ENCODE results near the gene LBX1. TPM values are rescaled to one million over a fixed set of nuclear protein-coding genes. Genes with fewer than 3 reads are reported as not detected.
"Not testable (repeated sequence)": the region's sequence is repeated elsewhere in the genome, so short reads cannot be mapped to it uniquely, and the experiment has no call there.

The LBX1 gene
- total RNA-seq, 2 experiments from 2014 or later = not detected

- H3K27ac Mint-ChIP-seq; DNase-seq; H3K36me3 Mint-ChIP-seq (ENCODE audit: low read depth); H3K9me3 Mint-ChIP-seq; H3K4me3 Mint-ChIP-seq; H3K4me1 Mint-ChIP-seq; POLR2A ChIA-PET: not testable (repeated sequence)
- CTCF ChIA-PET = interaction anchor here (1.2 kb wide), 1 partner anchor 37 kb away, joined by 3 read pairs; no protein-coding TSS in a partner anchor
- H3K27me3 Mint-ChIP-seq = peaks cover 19% of the 10 kb centered on the region
Observed at GRCh38 chr10:101198326-101198977, 30.8 kb downstream of the LBX1 start.

- Mint-ChIP-seq H3K36me3 (ENCODE audit: low read depth) (no peaks in the 10 kb centered on the region), H3K27me3 (peaks cover 19% of the 10 kb centered on the region), H3K27ac (no peak overlapping the region), H3K4me3 (no peak overlapping the region), H3K4me1 (no peaks in the 10 kb centered on the region), H3K9me3 (no peaks in the 10 kb centered on the region)
- POLR2A ChIA-PET = no interaction called here
- CTCF ChIA-PET = no interaction called here
- no peak for DNase-seq
Observed at GRCh38 chr10:101195921-101196320, 33.3 kb downstream of the LBX1 start.

GRCh38 chr10:101189461-101190401 is 39.5 kb downstream of the LBX1 start:
- Mint-ChIP-seq H3K9me3 (no peaks in the 10 kb centered on the region), H3K27ac (no peak overlapping the region)

GRCh38 chr10:101188942-101189341 is 40.3 kb downstream of the LBX1 start:
- Mint-ChIP-seq H3K27me3 (peaks cover 6% of the 10 kb centered on the region), H3K4me1 (peaks cover 3% of the 10 kb centered on the region), H3K4me3 (no peak overlapping the region), H3K9me3 (no peaks in the 10 kb centered on the region), H3K36me3 (ENCODE audit: low read depth) (no peaks in the 10 kb centered on the region), H3K27ac (no peak overlapping the region)
- ChIA-PET POLR2A (no interaction called here), CTCF (no interaction called here)
- DNase-seq = no peak

More at GRCh38 chr10:101189461-101190401, 39.5 kb downstream of the LBX1 start:
- Mint-ChIP-seq H3K4me1 (peaks cover 3% of the 10 kb centered on the region), H3K27me3 (peaks cover 6% of the 10 kb centered on the region), H3K36me3 (ENCODE audit: low read depth) (no peaks in the 10 kb centered on the region), H3K4me3 (no peak overlapping the region)
- CTCF ChIA-PET = no interaction called here
- no peak for DNase-seq
- POLR2A ChIA-PET = no interaction called here

- Mint-ChIP-seq H3K36me3 (ENCODE audit: low read depth) (no peaks in the 10 kb centered on the region), H3K27me3 (peaks cover 15% of the 10 kb centered on the region), H3K9me3 (no peaks in the 10 kb centered on the region), H3K27ac (no peak overlapping the region), H3K4me3 (no peak overlapping the region), H3K4me1 (no peaks in the 10 kb centered on the region)
- no peak for DNase-seq
- CTCF ChIA-PET = interaction anchor here (0.5 kb wide), 1 partner anchor 143 kb away, joined by 4 read pairs; no protein-coding TSS in a partner anchor
- POLR2A ChIA-PET = no interaction called here
Observed at GRCh38 chr10:101183458-101184183, 45.6 kb downstream of the LBX1 start.

- peaks cover 15% of the 10 kb centered on the region for H3K27me3 Mint-ChIP-seq
- H3K4me1 Mint-ChIP-seq = no peaks in the 10 kb centered on the region
- no peaks in the 10 kb centered on the region for H3K36me3 Mint-ChIP-seq (ENCODE audit: low read depth)
- DNase-seq = no peak
- CTCF ChIA-PET = interaction anchor here (0.5 kb wide), 1 partner anchor 142 kb away, joined by 4 read pairs; no protein-coding TSS in a partner anchor
- H3K4me3 Mint-ChIP-seq = no peak overlapping the region
- no peaks in the 10 kb centered on the region for H3K9me3 Mint-ChIP-seq
- POLR2A ChIA-PET = no interaction called here
- no peak overlapping the region for H3K27ac Mint-ChIP-seq
Observed at GRCh38 chr10:101182936-101183335, 46.3 kb downstream of the LBX1 start.

Other genes starting within 250 kb of the LBX1 start
- 10 to 100 TPM; 47.8 to 49.3 TPM for gene MRPL43, start 242.0 kb downstream of the LBX1 start, total RNA-seq
- gene TWNK, start 241.9 kb downstream of the LBX1 start, total RNA-seq = 1 to 10 TPM; 6.4 to 7.1 TPM
- gene LZTS2, start 229.7 kb downstream of the LBX1 start, total RNA-seq = 10 to 100 TPM; 17.3 to 18.5 TPM
- 1 to 10 TPM; 1.1 to 1.9 TPM for gene PDZD7, start 198.3 kb downstream of the LBX1 start, total RNA-seq
- 10 to 100 TPM; 91.4 to 95.0 TPM for gene SFXN3, start 198.2 kb downstream of the LBX1 start, total RNA-seq
- under 1 TPM; 0.35 to 0.53 TPM for gene KAZALD1, start 167.5 kb downstream of the LBX1 start, total RNA-seq
- gene TLX1, start 98.2 kb downstream of the LBX1 start, total RNA-seq = not detected
- gene BTRC, start 124.7 kb upstream of the LBX1 start, total RNA-seq = 10 to 100 TPM; 14.4 to 15.5 TPM